ENCODE results near the gene AUTS2. TPM values are rescaled to one million over a fixed set of nuclear protein-coding genes. Genes with fewer than 3 reads are reported as not detected.

AUTS2 gene
- polyA plus RNA-seq, 3 donors: 0.08 to 0.35 TPM; not detected in 1

- no peaks in the 10 kb centered on the region for H3K27me3 ChIP-seq (ENCODE audit: control insufficient read depth in 2 of 2, insufficient read depth in 2 of 2, low read length in 2 of 2)
- H3K9me3 ChIP-seq (replicated peaks in 1 of 2; ENCODE audit: control insufficient read depth in 1 of 2, insufficient read depth in 1 of 2, low read length in 2 of 2): no peaks in the 10 kb centered on the region
- Mint-ChIP-seq H3K9me3 (no peaks in the 10 kb centered on the region), H3K4me1 (no peaks in the 10 kb centered on the region), H3K27ac (no peak overlapping the region), H3K36me3 (no peaks in the 10 kb centered on the region), H3K4me3 (no peak overlapping the region), H3K27me3 (ENCODE audit: low read depth in 3 of 3) (no peaks in the 10 kb centered on the region)
- H3K27ac ChIP-seq (ENCODE audit: low read depth in 1 of 2, low read length in 2 of 2): no peak overlapping the region
- no peak for DNase-seq
- H3K79me2 ChIP-seq (ENCODE audit: insufficient read depth, low read length): no peaks in the 10 kb centered on the region
- intact Hi-C loops (cut with micrococcal nuclease): no loop called here
- H3K9ac ChIP-seq (ENCODE audit: insufficient read depth, low read length, poor library complexity, severe bottlenecking): no peak overlapping the region
- H3K4me2 ChIP-seq (replicated peaks; ENCODE audit: extremely low read depth, low read length, poor library complexity, severe bottlenecking): no peak overlapping the region
- no peaks in the 10 kb centered on the region for H3K36me3 ChIP-seq (replicated peaks in 1 of 2; ENCODE audit: control insufficient read depth in 1 of 2, insufficient read depth in 2 of 2, low read length in 2 of 2)
- H4K20me1 ChIP-seq (ENCODE audit: insufficient read depth, low read length): no peaks in the 10 kb centered on the region
- H3K4me3 ChIP-seq (replicated peaks in 1 of 3; ENCODE audit: low read depth in 2 of 3, low read length in 3 of 3): no peak overlapping the region
- no peak overlapping the region for H2AFZ ChIP-seq (ENCODE audit: insufficient read depth, low read depth, low read length, poor library complexity, severe bottlenecking)
- no peaks in the 10 kb centered on the region for H3K4me1 ChIP-seq (ENCODE audit: control insufficient read depth in 1 of 2, insufficient read depth in 2 of 2, low read length in 2 of 2)
- WGBS (ENCODE audit: insufficient coverage): 97% methylated on average over 5 of the region's 6 CpGs
- TF ChIP-seq CTCF (IDR thresholded peaks at IDR 0.05): no peak
These were observed 1109.6 kb downstream of the AUTS2 start for GRCh38 chr7:70707823-70708243.

- no peak overlapping the region for H3K4me2 ChIP-seq (replicated peaks; ENCODE audit: extremely low read depth, low read length, poor library complexity, severe bottlenecking)
- H3K4me1 ChIP-seq (ENCODE audit: control insufficient read depth in 1 of 2, insufficient read depth in 2 of 2, low read length in 2 of 2): no peaks in the 10 kb centered on the region
- Mint-ChIP-seq H3K27me3 (ENCODE audit: low read depth in 3 of 3) (no peaks in the 10 kb centered on the region), H3K4me1 (no peaks in the 10 kb centered on the region), H3K9me3 (peaks cover 0 to 4% (median 0%) of the 10 kb centered on the region in 7 donors), H3K27ac (no peak overlapping the region), H3K36me3 (no peaks in the 10 kb centered on the region), H3K4me3 (no peak overlapping the region)
- H2AFZ ChIP-seq (ENCODE audit: insufficient read depth, low read depth, low read length, poor library complexity, severe bottlenecking): no peak overlapping the region
- no peak for TF ChIP-seq CTCF (IDR thresholded peaks at IDR 0.05)
- H3K9ac ChIP-seq (ENCODE audit: insufficient read depth, low read length, poor library complexity, severe bottlenecking): no peak overlapping the region
- H3K79me2 ChIP-seq (ENCODE audit: insufficient read depth, low read length): no peaks in the 10 kb centered on the region
- no peak overlapping the region for H3K4me3 ChIP-seq (replicated peaks in 1 of 3; ENCODE audit: low read depth in 2 of 3, low read length in 3 of 3)
- no peak for DNase-seq
- H4K20me1 ChIP-seq (ENCODE audit: insufficient read depth, low read length): no peaks in the 10 kb centered on the region
- H3K36me3 ChIP-seq (replicated peaks in 1 of 2; ENCODE audit: control insufficient read depth in 1 of 2, insufficient read depth in 2 of 2, low read length in 2 of 2): no peaks in the 10 kb centered on the region
- WGBS (ENCODE audit: insufficient coverage): 20% methylated on average over 1 of the region's 4 CpGs
- H3K27ac ChIP-seq (ENCODE audit: low read depth in 1 of 2, low read length in 2 of 2): no peak overlapping the region
- intact Hi-C loops (cut with micrococcal nuclease): no loop called here
- H3K9me3 ChIP-seq (replicated peaks in 1 of 2; ENCODE audit: control insufficient read depth in 1 of 2, insufficient read depth in 1 of 2, low read length in 2 of 2): no peaks in the 10 kb centered on the region
- H3K27me3 ChIP-seq (ENCODE audit: control insufficient read depth in 2 of 2, insufficient read depth in 2 of 2, low read length in 2 of 2): no peaks in the 10 kb centered on the region
These were observed 1111.8 kb downstream of the AUTS2 start for GRCh38 chr7:70710011-70710480.

All from CD14-positive monocyte (primary cell).